ENCODE measurements around the gene DAAM1.

GRCh38 chr14:59190372-59190771, 1.9 kb downstream of the DAAM1 start:
- no peak for TF ChIP-seq CTBP1 (IDR thresholded peaks at IDR 0.05; ENCODE audit: borderline replicate concordance)
- TF ChIP-seq ARNT (IDR thresholded peaks at IDR 0.05) = no peak
- no peak for TF ChIP-seq TARDBP (IDR thresholded peaks at IDR 0.05)

All from HEK293T (cell line).